ENCODE data around the gene CDH3. TPM values are rescaled to one million over a fixed set of nuclear protein-coding genes. Genes with fewer than 3 reads are reported as not detected.

Gene CDH3
- total and polyA plus RNA-seq, 2 experiments from 2014 or later, result 78.0 to 210 TPM

- H3K4me1 ChIP-seq (ENCODE audit: insufficient read depth), result no peaks in the 10 kb centered on the region
- H3K36me3 ChIP-seq (ENCODE audit: insufficient read depth), result peaks cover 51% of the 10 kb centered on the region
- no peak overlapping the region for H3K4me3 ChIP-seq
- no peaks in the 10 kb centered on the region for H3K9me3 Mint-ChIP-seq
- TF ChIP-seq, protein P1, sequence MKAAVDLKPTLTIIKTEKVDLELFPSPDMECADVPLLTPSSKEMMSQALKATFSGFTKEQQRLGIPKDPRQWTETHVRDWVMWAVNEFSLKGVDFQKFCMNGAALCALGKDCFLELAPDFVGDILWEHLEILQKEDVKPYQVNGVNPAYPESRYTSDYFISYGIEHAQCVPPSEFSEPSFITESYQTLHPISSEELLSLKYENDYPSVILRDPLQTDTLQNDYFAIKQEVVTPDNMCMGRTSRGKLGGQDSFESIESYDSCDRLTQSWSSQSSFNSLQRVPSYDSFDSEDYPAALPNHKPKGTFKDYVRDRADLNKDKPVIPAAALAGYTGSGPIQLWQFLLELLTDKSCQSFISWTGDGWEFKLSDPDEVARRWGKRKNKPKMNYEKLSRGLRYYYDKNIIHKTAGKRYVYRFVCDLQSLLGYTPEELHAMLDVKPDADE (IDR thresholded peaks at IDR 0.05), result no peak
- TF ChIP-seq, protein P2, sequence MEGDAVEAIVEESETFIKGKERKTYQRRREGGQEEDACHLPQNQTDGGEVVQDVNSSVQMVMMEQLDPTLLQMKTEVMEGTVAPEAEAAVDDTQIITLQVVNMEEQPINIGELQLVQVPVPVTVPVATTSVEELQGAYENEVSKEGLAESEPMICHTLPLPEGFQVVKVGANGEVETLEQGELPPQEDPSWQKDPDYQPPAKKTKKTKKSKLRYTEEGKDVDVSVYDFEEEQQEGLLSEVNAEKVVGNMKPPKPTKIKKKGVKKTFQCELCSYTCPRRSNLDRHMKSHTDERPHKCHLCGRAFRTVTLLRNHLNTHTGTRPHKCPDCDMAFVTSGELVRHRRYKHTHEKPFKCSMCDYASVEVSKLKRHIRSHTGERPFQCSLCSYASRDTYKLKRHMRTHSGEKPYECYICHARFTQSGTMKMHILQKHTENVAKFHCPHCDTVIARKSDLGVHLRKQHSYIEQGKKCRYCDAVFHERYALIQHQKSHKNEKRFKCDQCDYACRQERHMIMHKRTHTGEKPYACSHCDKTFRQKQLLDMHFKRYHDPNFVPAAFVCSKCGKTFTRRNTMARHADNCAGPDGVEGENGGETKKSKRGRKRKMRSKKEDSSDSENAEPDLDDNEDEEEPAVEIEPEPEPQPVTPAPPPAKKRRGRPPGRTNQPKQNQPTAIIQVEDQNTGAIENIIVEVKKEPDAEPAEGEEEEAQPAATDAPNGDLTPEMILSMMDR (conservative IDR thresholded peaks at IDR 0.05; ENCODE audit: low read depth in 2 of 2), result no peak
- TF ChIP-seq EZH2phosphoT487 (IDR thresholded peaks at IDR 0.05; ENCODE audit: unreplicated experiment), result no peak
- TF ChIP-seq NANOG (IDR thresholded peaks at IDR 0.05; ENCODE audit: borderline replicate concordance), result no peak
- TF ChIP-seq REST (IDR thresholded peaks at IDR 0.05; ENCODE audit: unreplicated experiment), result no peak
- TF ChIP-seq CREB1 (CRISPR knock-in tag; IDR thresholded peaks at IDR 0.05; ENCODE audit: low read depth), result no peak
- TF ChIP-seq POLR2AphosphoS5 (IDR thresholded peaks at IDR 0.05; ENCODE audit: low read depth), result no peak
- TF ChIP-seq ZNF114 (CRISPR knock-in tag; IDR thresholded peaks at IDR 0.05), result no peak
- TF ChIP-seq STAT1 (IDR thresholded peaks at IDR 0.05; ENCODE audit: unreplicated experiment), result no peak
- TF ChIP-seq JUNB (IDR thresholded peaks at IDR 0.05; ENCODE audit: unreplicated experiment), result no peak
- no peak for TF ChIP-seq ZNF331 (CRISPR knock-in tag; IDR thresholded peaks at IDR 0.05; ENCODE audit: low read depth)
- TF ChIP-seq, protein P3, sequence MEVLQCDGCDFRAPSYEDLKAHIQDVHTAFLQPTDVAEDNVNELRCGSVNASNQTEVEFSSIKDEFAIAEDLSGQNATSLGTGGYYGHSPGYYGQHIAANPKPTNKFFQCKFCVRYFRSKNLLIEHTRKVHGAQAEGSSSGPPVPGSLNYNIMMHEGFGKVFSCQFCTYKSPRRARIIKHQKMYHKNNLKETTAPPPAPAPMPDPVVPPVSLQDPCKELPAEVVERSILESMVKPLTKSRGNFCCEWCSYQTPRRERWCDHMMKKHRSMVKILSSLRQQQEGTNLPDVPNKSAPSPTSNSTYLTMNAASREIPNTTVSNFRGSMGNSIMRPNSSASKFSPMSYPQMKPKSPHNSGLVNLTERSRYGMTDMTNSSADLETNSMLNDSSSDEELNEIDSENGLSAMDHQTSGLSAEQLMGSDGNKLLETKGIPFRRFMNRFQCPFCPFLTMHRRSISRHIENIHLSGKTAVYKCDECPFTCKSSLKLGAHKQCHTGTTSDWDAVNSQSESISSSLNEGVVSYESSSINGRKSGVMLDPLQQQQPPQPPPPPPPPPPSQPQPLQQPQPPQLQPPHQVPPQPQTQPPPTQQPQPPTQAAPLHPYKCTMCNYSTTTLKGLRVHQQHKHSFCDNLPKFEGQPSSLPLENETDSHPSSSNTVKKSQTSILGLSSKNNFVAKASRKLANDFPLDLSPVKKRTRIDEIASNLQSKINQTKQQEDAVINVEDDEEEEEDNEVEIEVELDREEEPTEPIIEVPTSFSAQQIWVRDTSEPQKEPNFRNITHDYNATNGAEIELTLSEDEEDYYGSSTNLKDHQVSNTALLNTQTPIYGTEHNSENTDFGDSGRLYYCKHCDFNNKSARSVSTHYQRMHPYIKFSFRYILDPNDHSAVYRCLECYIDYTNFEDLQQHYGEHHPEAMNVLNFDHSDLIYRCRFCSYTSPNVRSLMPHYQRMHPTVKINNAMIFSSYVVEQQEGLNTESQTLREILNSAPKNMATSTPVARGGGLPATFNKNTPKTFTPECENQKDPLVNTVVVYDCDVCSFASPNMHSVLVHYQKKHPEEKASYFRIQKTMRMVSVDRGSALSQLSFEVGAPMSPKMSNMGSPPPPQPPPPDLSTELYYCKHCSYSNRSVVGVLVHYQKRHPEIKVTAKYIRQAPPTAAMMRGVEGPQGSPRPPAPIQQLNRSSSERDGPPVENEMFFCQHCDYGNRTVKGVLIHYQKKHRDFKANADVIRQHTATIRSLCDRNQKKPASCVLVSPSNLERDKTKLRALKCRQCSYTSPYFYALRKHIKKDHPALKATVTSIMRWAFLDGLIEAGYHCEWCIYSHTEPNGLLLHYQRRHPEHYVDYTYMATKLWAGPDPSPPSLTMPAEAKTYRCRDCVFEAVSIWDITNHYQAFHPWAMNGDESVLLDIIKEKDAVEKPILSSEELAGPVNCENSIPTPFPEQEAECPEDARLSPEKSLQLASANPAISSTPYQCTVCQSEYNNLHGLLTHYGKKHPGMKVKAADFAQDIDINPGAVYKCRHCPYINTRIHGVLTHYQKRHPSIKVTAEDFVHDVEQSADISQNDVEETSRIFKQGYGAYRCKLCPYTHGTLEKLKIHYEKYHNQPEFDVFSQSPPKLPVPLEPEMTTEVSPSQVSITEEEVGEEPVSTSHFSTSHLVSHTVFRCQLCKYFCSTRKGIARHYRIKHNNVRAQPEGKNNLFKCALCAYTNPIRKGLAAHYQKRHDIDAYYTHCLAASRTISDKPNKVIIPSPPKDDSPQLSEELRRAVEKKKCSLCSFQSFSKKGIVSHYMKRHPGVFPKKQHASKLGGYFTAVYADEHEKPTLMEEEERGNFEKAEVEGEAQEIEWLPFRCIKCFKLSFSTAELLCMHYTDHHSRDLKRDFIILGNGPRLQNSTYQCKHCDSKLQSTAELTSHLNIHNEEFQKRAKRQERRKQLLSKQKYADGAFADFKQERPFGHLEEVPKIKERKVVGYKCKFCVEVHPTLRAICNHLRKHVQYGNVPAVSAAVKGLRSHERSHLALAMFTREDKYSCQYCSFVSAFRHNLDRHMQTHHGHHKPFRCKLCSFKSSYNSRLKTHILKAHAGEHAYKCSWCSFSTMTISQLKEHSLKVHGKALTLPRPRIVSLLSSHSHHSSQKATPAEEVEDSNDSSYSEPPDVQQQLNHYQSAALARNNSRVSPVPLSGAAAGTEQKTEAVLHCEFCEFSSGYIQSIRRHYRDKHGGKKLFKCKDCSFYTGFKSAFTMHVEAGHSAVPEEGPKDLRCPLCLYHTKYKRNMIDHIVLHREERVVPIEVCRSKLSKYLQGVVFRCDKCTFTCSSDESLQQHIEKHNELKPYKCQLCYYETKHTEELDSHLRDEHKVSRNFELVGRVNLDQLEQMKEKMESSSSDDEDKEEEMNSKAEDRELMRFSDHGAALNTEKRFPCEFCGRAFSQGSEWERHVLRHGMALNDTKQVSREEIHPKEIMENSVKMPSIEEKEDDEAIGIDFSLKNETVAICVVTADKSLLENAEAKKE (CRISPR knock-in tag; IDR thresholded peaks at IDR 0.05), result no peak
- TF ChIP-seq EZH2 (IDR thresholded peaks at IDR 0.05; ENCODE audit: low read depth, unreplicated experiment), result no peak
- H3K4me2 ChIP-seq, result no peak overlapping the region
- H3K27ac ChIP-seq (ENCODE audit: low read depth), result no peak overlapping the region
- no peak overlapping the region for H3K4me3 Mint-ChIP-seq
- 0 out of 2 replicates have a peak, but pooled peaks cover 3% of the 10 kb centered on the region for H3F3A ChIP-seq (replicated peaks; ENCODE audit: low read depth)
- H3K27me3 Mint-ChIP-seq (ENCODE audit: insufficient read depth, low read depth, poor library complexity), result peaks cover 3% of the 10 kb centered on the region
- no peaks in the 10 kb centered on the region for H3K9me2 ChIP-seq (ENCODE audit: insufficient read depth)
- H2AFZ ChIP-seq, result no peak overlapping the region
- no peaks in the 10 kb centered on the region for H3K79me2 ChIP-seq (replicated peaks; ENCODE audit: insufficient read depth)
- no peak for ATAC-seq
- no peaks in the 10 kb centered on the region for H3K4me1 Mint-ChIP-seq
- DNase-seq (ENCODE audit: low spot score), result no peak
- no peaks in the 10 kb centered on the region for H3K27me3 ChIP-seq (ENCODE audit: insufficient read depth)
- no peak overlapping the region for H3K27ac Mint-ChIP-seq
- peaks cover 77% of the 10 kb centered on the region for H3K36me3 Mint-ChIP-seq (ENCODE audit: low read depth)
- H4K20me1 ChIP-seq (replicated peaks; ENCODE audit: insufficient read depth), result no peaks in the 10 kb centered on the region; the same call in 1 of the 2 replicates
These were observed 40.8 kb downstream of the CDH3 start for GRCh38 chr16:68685685-68686478.

Data from GM23338 (cell line).